RCC 7860 (cell line): Measurements from ENCODE around the gene CDC42EP3.

ENCODE experiments used
- DNase-seq: peaks from one replicate; pipeline ENCODE4 v3.0.0-alpha.2; 2015; ENCODE audit warnings: low spot score
- FAIRE-seq: peaks from 2 replicates; lab custom pipeline; 2012; peaks lifted over from hg19 to GRCh38; lab: Jason Lieb, UNC

The CDC42EP3 gene

DNA sequence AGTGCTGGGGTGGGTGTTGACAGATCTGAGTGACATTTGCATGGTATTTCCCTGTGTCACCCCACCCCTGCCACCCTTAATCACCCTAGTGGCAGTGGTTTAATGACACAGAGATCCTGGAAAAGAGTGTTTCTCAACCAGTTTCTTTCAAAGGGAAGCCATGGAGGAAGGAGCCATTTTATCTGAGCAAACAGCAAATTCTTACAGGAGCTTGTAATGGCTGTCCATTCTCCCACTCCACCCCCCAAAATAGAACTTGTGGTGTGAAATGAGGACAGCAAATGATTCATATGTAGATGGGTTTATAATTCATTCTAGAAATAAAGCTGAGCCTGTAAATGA lies 51.5 kb downstream of the CDC42EP3 start:
- FAIRE-seq (no peak), DNase-seq (no peak)

DNA sequence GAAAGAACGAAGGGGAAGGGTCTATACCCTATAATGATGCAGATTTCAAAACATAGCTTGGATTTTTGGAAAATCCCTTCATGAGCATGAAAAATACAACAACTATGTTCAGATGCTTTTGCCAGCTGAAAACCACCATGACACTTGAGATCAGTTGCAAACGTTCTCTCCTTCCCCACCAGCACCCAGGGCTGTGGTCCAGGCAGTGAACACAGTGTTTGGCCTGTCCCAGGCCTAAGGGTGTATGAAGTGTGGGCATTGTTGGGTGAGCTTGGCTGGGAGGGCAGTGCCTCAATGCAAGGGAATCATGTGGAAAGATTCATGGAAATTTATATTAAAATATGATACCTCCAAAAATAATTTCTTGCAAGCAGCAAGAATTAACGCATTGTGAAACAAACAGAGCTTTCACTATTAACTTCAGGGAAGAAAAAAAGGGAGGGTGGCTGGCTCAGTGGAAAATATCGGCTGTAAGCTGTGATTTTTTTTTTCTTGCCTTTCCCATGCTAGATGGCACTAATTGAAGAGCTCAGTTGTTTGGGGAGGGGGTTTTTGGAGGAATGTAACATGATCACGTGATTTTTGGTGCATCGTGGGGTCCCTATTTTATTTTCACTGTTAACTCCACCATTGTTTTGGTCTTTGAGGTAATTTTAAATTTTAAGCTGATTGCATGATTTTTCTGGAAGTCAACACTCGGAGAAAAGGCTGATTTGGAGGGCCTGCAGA lies 52.0 kb downstream of the CDC42EP3 start:
- FAIRE-seq (no peak), DNase-seq (no peak)

DNA sequence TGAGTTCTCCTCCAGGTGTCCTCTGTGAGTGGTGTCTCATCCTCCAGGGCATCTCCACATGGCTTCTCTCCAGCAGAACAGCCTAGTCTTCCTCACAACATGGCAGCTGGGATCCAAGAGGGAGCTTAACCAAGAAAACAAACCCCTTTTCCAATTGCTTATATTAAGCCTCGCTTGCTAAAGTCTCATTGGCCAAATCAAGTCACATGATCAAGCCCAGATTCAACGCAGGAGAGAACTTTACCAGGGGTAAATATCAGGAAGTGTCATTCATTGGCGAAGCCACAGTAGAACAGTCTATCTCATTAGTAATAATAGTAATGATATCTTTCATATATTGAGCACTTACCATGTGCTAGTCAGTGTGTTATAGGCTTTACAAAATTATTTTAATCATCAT lies 53.1 kb downstream of the CDC42EP3 start:
- DNase-seq = no peak

DNA sequence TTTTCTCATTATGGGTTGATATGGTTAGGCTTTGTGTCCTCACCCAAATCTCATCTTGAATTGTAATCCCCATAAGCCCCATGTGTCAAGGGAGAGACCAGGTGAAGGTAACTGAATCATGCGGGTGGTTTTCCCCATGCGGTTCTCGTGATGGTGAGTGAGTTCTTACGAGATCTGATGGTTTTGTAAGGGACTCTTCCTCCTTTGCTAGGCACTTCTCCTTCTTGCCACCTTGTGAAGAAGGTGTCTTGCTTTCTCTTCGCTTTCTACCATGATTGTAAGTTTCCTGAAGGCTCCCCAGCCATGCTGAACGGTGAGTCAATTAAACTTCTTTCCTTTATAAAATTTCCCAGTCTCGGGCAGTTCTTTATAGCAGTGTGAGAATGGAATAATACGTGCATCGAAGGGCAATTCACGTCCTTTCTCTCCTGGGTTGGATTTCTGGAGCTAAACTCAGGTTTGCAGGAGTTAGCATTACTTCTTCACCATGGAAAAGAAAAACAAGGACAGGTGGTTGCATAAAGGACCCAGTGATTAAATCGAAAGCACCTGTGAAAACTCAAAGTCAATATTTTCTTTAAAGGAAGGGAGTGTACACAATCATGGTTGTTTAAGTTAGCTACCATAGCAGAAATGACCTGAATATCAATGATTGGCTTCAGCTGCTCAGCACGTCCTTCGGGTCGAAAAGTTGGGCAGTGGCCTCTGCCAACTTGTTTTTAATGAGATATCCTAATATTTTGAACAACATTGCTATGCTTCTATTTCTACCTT lies 54.1 kb downstream of the CDC42EP3 start:
- no peak for FAIRE-seq
- no peak for DNase-seq

More for the DNA sequence above, 53.1 kb downstream of the CDC42EP3 start:
- FAIRE-seq = no peak

DNA sequence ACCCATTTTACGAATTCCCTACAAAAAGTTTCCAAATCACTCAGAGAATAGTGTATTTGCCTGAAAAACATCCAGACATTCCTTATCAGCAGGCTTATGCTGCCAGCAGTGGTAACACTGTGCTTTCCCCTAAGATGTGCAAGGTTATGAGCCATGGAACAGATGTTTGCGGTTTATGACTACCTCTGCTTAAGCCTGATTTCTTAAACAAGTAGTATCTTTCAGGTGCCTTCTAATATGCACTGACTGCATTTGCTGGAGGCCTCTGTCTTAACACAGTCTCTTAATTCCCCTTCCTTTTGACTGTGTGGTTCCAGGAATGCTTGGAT lies 54.8 kb downstream of the CDC42EP3 start:
- FAIRE-seq (peak; percentile 49), DNase-seq (peak; percentile 56)

DNA sequence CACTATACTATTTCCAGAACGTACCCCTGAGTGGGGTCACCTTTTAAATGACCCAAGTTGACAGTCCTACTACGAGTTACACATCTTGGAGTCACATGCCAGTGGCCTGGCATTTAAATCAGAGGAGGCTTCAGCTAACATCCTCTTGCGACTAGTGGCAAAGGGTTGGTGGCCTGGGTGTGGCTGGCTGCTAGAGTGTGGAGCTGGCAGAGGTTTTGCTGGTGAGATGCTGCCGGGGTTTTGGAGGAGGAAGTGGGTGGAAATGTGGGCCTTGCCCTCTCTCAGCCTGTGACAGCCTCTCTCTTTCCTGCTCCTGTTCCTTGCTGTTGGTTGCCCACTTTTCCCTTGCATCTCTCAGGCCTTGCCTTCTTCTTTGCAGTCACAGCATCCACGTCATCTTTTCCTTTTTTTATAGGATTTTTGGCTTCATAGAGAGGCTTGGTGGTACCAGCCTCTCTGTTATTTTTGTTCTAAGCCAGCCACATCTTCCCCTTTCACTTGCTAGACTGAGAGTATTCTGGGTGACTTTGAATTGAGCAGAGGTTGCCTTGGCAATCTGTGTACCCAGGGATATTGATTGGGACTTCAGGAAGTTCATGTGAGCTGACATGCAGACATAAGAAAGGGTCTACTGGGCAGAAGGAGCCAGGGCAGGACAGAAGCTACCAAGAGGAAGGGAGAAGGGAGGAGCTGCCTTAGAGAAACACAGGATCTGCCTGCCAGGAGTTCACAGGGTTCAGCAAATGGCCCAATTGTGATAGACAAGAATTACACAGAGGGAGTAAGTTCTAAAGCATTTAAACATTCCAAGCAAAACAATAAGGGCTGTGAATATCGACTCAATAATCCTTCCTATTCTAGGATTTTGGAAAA lies 55.4 kb downstream of the CDC42EP3 start:
- DNase-seq = no peak
- no peak for FAIRE-seq

DNA sequence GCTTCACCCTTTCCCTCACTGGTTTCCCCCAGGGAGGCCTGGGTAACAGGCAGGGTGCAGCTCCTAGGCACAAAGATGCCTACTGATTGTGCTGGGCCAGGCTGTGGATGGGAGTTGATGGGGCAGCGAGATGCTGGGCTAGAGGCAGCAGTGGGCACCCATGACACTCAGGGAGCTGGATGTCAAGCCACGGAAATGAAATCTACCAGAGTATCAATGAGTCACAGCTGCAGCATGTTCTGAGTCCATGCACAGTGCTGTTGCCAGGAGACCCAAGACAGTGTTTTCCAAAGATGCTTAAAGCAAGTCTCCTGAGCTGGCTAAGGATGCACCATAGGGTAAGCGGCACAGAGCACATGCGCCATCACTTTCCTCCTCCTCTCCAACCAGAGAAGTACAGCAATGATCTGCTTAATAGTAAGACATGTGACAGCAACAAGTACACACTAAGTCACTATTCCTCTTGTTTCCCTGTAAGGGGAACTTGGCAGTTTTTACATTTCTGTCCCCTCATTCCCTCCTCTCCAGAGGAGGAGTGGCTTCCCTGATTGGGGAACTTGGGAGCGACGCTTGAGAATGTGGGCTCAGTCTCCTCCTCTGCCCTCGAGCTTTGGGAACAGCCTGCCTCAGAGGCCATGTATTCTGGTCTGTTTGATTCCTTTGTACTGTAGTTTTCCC lies 57.2 kb downstream of the CDC42EP3 start:
- DNase-seq (peak; percentile 77), FAIRE-seq (no peak)

DNA sequence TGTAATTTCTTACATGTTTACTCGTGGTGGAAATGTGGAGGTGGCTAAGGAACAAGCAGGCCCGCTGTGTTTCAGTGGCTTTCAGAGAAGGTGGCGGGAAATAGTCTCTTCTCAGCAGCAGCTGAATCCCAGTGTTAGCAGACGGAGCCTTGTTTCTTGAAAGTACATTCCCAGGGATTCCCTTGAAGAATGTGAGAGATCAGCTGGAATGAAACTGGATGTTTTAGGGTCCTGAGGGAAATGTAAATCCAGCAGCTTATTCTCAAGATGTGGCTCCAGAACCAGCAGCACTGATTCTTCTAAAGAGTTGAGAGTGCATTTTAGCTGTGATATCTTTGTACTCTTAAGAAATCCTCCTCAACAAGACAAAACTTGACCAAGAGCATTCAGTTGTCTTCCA lies 59.1 kb downstream of the CDC42EP3 start:
- no peak for FAIRE-seq
- DNase-seq = no peak

DNA sequence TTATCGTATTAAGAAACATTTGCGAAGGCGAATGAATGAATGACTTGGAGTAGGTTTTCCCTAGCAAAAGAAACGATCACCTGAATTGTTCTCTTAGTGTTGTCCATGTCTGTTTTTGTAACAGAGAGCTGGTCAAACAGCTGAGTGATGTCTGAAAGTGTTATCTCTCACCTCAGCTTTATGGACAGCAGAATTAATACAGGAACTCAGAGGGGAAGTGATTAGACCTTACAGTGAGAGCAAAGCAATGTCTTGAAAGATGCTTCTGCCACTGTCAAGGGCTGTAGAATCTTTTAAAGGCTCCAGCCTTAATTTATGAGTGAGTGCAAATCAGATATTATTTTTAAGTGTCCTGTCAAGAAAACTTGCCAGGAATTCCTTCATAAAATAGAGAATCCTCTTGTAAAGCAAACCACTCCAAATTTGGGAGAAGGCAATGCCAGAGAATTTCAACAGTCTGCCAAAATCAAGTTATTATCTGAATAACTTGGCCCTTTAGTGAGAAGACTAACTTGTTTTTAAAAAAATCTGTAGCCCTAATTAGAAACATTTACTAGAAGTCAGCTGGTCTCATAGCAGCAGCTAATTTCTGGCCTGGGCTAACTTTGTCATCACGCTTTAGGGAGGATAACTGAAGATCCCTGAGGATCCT lies 60.7 kb downstream of the CDC42EP3 start:
- FAIRE-seq (no peak), DNase-seq (no peak)

DNA sequence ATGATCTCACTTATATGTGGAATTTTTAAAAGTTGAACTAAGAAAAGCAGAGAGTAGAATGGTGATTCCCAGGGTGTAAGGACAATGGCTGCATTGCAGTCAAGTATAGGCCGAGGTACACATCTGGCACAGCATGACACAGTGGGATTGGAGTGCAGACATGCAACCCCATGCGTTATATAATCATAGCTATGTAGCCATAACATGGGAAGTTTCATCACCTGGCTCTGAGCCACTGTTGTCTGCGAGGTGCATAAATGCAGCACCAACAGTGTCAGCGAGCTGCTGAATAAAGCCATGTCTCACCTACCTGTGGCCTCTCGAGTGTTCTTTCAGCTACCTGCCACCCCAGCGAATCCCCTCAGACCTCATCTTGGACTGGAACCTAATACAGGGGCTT lies 61.7 kb downstream of the CDC42EP3 start:
- DNase-seq = no peak
- no peak for FAIRE-seq

DNA sequence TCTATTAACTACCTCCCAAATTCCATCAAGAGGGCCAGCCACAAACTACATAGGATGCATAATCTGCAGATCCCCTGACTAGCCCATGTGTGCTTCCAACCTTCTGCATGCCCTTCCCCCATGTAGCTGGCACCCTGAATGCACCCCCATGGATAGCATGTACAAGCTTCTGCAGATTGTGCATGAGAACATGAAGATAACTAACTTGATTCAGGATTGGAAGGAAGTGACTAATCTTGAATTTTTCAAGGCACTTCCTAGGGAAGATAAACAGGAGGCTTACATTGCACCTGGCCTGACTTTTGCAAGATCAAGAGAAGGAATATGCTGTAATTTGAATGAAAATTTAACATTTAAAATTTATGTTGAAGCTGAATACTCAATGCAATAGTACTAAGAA lies 66.7 kb downstream of the CDC42EP3 start:
- FAIRE-seq (no peak), DNase-seq (no peak)

DNA sequence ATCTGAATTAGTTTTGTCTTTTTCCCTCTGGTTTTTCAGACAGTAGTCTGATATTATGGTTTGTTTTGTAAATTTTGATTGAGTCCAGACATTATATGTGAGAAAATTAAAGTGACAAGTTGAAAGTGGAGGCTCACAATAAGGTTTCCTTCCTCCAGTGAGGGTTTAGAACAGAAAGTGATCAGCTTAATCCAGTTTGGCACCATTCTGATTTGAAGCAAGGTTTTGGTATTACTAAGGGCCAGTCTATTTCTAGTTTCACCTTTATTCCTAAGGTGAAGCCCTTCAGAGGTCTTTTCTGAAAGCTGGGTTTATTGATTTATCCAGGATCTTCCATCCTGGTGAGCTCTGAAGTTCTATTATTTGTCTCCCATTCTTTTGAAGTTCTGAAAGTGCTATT lies 68.7 kb downstream of the CDC42EP3 start:
- DNase-seq (no peak), FAIRE-seq (no peak)

DNA sequence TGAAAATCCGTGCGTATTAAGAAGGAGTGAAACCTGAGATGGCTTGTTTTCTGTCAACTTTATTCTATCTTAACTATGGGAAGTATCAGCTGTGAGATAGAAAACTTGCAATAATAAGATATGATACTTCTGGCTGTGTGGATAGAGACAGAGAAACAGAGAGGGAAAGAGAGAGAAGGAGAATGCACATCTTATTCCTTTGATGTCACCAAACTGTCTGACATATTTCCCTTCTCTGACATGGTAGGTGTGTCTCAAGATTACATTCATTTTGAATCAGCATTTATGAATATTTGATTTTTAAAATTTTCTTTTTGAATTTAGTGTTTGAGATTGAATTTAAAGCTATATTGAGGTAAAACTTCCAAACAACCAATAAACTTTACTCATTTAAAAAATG lies 69.4 kb downstream of the CDC42EP3 start:
- no peak for FAIRE-seq
- DNase-seq = no peak

DNA sequence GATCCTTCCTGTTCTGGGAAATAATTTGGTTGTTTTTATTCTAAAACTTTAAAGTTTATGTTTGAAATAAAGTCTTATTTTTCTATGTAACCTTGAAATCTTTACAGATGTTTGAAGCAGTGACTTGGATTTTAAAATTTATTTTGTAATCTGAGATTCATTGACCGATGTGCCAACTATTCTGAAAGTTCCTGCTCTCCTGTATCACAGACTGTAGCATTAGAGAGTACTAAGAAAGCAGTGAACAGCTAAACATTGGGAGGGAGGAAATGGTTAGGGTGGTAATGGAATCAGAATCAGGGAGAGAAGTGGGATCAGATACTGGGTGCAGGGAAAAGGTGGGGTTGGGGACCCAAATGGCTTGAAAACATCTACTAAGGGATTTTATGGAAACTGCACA lies 69.9 kb downstream of the CDC42EP3 start:
- DNase-seq = no peak
- no peak for FAIRE-seq

DNA sequence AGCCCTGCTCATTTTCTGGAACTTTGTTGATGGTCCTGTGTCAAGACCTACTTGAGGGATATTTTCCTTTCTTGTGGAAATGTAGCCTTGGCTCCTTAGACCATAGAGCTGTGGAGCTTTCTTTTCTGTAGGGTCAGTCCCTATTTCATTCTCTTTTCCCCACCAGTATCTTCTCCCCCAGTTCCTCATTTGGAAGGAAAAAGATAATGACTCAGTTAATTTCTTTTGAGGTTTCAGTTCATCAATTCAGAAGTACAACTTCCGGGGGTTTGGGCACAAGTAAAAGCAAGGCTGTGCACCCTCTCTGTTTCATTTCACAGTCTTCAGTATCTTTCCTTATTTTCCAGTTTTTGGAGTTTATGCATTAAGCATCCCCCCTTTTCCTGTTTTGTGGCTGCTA lies 70.7 kb downstream of the CDC42EP3 start:
- DNase-seq = no peak
- no peak for FAIRE-seq

DNA sequence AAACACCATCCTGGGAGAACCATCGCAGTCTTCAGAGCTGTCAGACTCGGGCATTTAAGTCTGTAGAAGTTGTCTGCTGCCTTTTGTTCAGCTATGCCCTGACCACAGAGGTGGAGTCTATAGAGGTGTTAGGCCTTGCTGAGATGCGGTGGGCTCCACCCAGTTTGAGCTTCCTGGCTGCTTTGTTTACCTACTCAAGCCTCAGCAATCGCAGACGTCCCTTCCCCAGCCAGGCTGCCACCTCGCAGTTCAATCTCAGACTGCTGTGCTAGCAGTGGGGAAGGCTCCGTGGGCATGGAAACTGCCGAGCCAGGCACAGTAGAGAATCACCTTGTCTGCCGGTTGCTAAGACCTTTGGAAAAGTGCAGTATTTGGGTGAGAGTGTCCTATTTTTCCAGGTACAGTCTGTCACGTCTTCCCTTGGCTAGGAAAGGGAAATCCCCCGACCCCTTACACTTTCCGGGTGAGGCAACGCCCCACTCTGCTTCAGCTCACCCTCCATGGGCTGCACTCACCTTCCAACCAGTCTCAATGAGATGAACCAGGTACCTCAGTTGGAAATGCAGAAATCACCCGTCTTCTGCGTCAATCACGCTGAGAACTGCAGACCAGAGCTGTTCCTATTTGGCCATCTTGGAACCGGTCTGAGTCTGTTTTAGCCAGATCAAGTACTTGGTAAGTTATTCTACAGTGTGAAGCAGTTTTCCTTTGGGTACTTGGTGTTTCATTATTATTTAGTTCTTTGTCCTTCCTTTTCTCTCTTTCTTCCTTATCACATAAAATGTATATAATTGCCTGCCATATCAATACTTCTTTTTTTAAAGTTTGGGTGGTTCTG lies 71.5 kb downstream of the CDC42EP3 start:
- DNase-seq (no peak), FAIRE-seq (no peak)

DNA sequence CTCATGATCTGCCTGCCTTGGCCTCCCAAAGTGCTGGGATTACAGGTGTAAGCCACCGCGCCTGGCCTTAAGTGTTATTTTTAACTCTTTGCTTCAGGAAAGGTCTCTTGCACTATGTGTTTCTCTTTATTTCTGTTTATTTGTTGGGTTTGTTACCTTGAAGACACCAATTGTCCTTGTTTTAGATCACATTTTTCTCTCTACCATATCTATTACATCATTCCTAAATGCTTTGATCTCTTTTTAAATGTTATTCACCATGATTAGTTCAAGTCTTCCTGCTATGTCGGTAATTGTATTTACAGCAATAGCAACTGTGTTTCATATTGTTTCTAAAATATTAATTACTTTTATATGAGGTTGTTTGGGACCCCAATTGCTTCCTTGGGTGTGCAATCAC lies 77.7 kb downstream of the CDC42EP3 start:
- no peak for FAIRE-seq
- no peak for DNase-seq

DNA sequence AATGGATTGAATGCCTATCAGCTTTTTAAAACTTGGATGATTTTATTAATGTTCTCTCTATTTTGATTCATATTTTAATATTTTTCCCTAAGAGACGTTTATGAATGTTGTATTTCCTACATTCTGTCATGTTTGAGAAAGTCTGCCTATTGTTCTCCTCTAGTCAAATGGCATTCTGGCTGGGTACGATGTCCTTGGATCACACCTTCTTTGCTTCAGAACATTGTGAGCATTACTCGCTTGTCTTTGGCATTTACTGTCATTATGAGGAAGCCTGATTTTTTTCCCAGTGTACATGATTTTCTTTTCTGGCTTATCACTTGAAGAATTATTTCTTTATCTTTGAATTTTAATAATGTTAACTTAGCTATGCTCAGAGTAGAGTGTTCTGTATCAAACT lies 78.4 kb downstream of the CDC42EP3 start:
- DNase-seq = no peak
- FAIRE-seq = no peak
